ENCODE measurements around the gene INPP5E.

DNA sequence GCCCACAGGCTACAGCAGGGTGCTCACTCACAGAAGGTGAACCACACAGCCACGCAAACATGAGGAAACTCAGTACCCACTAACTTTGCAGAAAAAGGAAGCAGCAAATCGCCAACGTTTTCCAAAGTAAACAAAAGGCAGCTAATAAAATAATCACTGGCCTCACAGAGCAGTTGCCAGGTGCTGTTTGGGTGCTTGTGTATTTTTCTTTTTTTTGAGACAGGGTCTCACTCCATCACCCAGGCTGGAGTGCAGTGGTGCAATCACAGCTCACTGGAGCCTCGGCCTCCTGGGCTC lies 43.5 kb downstream of the INPP5E start:
- TF ChIP-seq CTCF (IDR thresholded peaks at IDR 0.05 in 8 of 11, conservative IDR thresholded peaks at IDR 0.05 in 3 of 11) (no peak), POLR2A (IDR thresholded peaks at IDR 0.05) (no peak), POLR2AphosphoS5 (IDR thresholded peaks at IDR 0.05) (no peak)
